B cell (primary cell): ENCODE results near the gene ZNF326. TPM values are rescaled to one million over a fixed set of nuclear protein-coding genes. Genes with fewer than 3 reads are reported as not detected.
"Not testable (repeated sequence)": the region's sequence is repeated elsewhere in the genome, so short reads cannot be mapped to it uniquely, and the experiment has no call there.

ENCODE experiments used
- ATAC-seq: fragments of 200-7000 bp; cut with Tn5 transposase; one replicate; pipeline ENCODE4 v1.10.0; 2021; ENCODE audit warnings: low read depth, mild to moderate bottlenecking, moderate number of reproducible peaks, moderate library complexity
- CTCF ChIA-PET: fragments of 350-600 bp; sonication (Branson Sonifier 250); formaldehyde crosslinking; loops from one replicate; lab custom pipeline; 2021; ENCODE audit warnings: antibody characterized with exemption, inconsistent platforms; lab: Charles Lee
- POLR2A ChIA-PET: fragments of 350-600 bp; sonication (Branson Sonifier 250); formaldehyde crosslinking; loops from one replicate; lab custom pipeline; 2021; ENCODE audit warnings: antibody characterized with exemption; lab: Charles Lee
- DNase-seq: peaks from one replicate; pipeline ENCODE4 v3.0.0; 2013
- H2AFZ ChIP-seq: 2 replicates; pipeline ENCODE4 v1.6.1; 2012; ENCODE audit warnings: mild to moderate bottlenecking, low read depth, low read length; ENCODE audit not compliant: insufficient read depth, poor library complexity, severe bottlenecking
- H3K27ac ChIP-seq, 2 donors: 1 replicate in 1 of 2; 2 replicates in 1 of 2; pipeline ENCODE4 v1.5.1; 2012 to 2013; ENCODE audit warnings: low read length in 2 of 2, mild to moderate bottlenecking in 2 of 2, moderate library complexity in 1 of 2
- H3K27me3 ChIP-seq, 4 experiments: fragments of 200-600 bp in 1 of 4; sonication (generic) in 1 of 4; replicated peaks in 1 of 4; 1 replicate in 2 of 4; 2 replicates in 2 of 4; pipeline versions ENCODE4 v1.6.1 to v1.7.0; 2013 to 2016; ENCODE audit warnings: low read length in 3 of 4, mild to moderate bottlenecking in 2 of 4, mixed read lengths in 1 of 4, moderate library complexity in 1 of 4; ENCODE audit not compliant: insufficient read depth in 4 of 4, control insufficient read depth in 3 of 4; ENCODE audit errors: control extremely low read depth in 1 of 4
- H3K36me3 ChIP-seq, 2 experiments: replicated peaks in 1 of 2; 1 replicate in 1 of 2; 2 replicates in 1 of 2; pipeline versions ENCODE4 v1.6.1 to v1.7.1; 2013; ENCODE audit warnings: low read length in 1 of 2; ENCODE audit not compliant: insufficient read depth in 2 of 2, control insufficient read depth in 1 of 2; ENCODE audit errors: control extremely low read depth in 1 of 2, extremely low read depth in 1 of 2
- H3K4me1 ChIP-seq, 2 donors: fragments of 200-600 bp in 1 of 2; sonication (generic) in 1 of 2; 1 replicate in 1 of 2; 2 replicates in 1 of 2; pipeline versions ENCODE4 v1.5.1 to v1.6.1; 2013 to 2017; ENCODE audit warnings: low read length in 2 of 2; ENCODE audit not compliant: control insufficient read depth in 2 of 2, insufficient read depth in 2 of 2
- H3K4me2 ChIP-seq: replicated peaks from 2 replicates; pipeline ENCODE3; 2012; ENCODE audit warnings: mild to moderate bottlenecking, low read depth, low read length; ENCODE audit not compliant: poor library complexity, severe bottlenecking
- H3K4me3 ChIP-seq, 5 experiments: fragments of 200-600 bp in 1 of 5; sonication (generic) in 1 of 5; 1 replicate in 3 of 5; 2 replicates in 2 of 5; pipeline versions ENCODE4 v1.5.1 to v1.7.0; 2011 to 2016; ENCODE audit warnings: low read length in 4 of 5, mild to moderate bottlenecking in 4 of 5, low read depth in 2 of 5, control low read depth in 1 of 5, moderate library complexity in 1 of 5; ENCODE audit not compliant: insufficient read depth in 1 of 5; ENCODE audit errors: control extremely low read depth in 1 of 5, extremely low read depth in 1 of 5
- H3K79me2 ChIP-seq: fragments of 200-600 bp; sonication (generic); one replicate; pipeline ENCODE4 v1.6.0; 2016; ENCODE audit warnings: low read length; ENCODE audit not compliant: control insufficient read depth, insufficient read depth
- H3K9ac ChIP-seq: fragments of 200-600 bp; sonication (generic); 2 replicates; pipeline ENCODE4 v1.6.1; 2017; ENCODE audit warnings: mild to moderate bottlenecking, low read length, moderate library complexity
- H3K9me3 ChIP-seq, 3 donors: one replicate each; pipeline versions ENCODE4 v1.6.1 to v1.7.1; 2013; ENCODE audit warnings: low read length in 2 of 3; ENCODE audit not compliant: control insufficient read depth in 2 of 3, insufficient read depth in 1 of 3; ENCODE audit errors: control extremely low read depth in 1 of 3
- H4K20me1 ChIP-seq: 2 replicates; pipeline ENCODE4 v1.6.0; 2012; ENCODE audit warnings: mild to moderate bottlenecking, low read length; ENCODE audit not compliant: insufficient read depth, control insufficient read depth, poor library complexity, severe bottlenecking
- H3K27ac Mint-ChIP-seq: one replicate; pipeline ENCODE4 v1.8.0; 2021; ENCODE audit warnings: mixed read lengths
- H3K27me3 Mint-ChIP-seq: one replicate; pipeline ENCODE4 v1.8.0; 2021; ENCODE audit warnings: mixed read lengths
- H3K4me1 Mint-ChIP-seq: one replicate; pipeline ENCODE4 v1.8.0; 2021; ENCODE audit warnings: mixed read lengths
- H3K4me3 Mint-ChIP-seq: one replicate; pipeline ENCODE4 v1.8.0; 2021; ENCODE audit warnings: mixed read lengths
- H3K9me3 Mint-ChIP-seq: one replicate; pipeline ENCODE4 v1.8.0; 2022; ENCODE audit warnings: mixed read lengths; ENCODE audit not compliant: insufficient read depth
- EZH2 ChIP-seq: IDR thresholded peaks from 2 replicates; pipeline ENCODE4 v1.6.1; 2012; ENCODE audit warnings: borderline replicate concordance, low read depth, mild to moderate bottlenecking, moderate library complexity, low read length; ENCODE audit not compliant: insufficient read depth, poor library complexity, severe bottlenecking
- WGBS: methylation state at CpG from one replicate; pipeline ENCODE4 v1.1.5; 2013; ENCODE audit warnings: missing lambda C conversion rate; ENCODE audit not compliant: insufficient coverage; 5-methylcytosine and 5-hydroxymethylcytosine counted together
- intact Hi-C: fragments of 100-400 bp; cut with micrococcal nuclease; formaldehyde crosslinking; loops from one replicate; pipeline ENCODE4 v1.10.0; 2022
- polyA plus RNA-seq: library from polyadenylated mRNA; depleted of rRNA; stranded (reverse); fragments of >200 nt; gene quantifications from 2 replicates; pipeline ENCODE4 v1.2.3, GENCODE V29; 2012
- total RNA-seq, 2 donors: library from RNA; stranded (reverse); fragments of 120-200 nt in 1 of 2; gene quantifications; 1 replicate in 1 of 2; 2 replicates in 1 of 2; pipeline versions ENCODE4 v1.2.3 to v1.2.4, GENCODE V29; 2013 to 2022
- TF ChIP-seq, protein P1 (sequence below): fragments of 200-600 bp; IDR thresholded peaks from one replicate; pipeline ENCODE4 v1.8.0; 2022; ENCODE audit warnings: antibody characterized with exemption, mild to moderate bottlenecking

The ZNF326 gene
- total and polyA plus RNA-seq, 2 donors (not counting 1 experiment from before 2014, with no cell fraction given), result 6.1 to 34.1 TPM

DNA sequence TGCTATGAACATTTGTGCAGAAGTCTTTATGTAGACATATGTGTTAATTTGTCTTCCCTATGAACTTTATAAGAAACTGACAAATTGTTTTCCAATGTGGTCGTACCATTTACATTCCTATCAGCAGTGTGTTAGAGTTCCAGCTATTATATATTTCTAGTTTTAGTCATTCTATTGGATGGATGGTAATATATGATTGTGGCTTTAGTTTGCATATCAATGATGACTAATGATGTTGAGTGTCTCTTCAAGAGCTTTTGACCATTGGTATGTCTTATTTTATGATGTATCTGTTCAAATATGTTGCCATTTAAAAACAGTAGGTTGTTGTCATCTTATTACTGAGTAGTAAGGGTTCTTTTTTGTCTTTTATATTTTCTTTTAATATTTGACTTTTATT lies 16.2 kb upstream of the ZNF326 start:
- Histone ChIP-seq H3K79me2 (no peaks in the 10 kb centered on the region), H3K36me3 (no peaks in the 10 kb centered on the region), H3K4me1 (no peaks in the 10 kb centered on the region), H3K4me2 (no peak overlapping the region), H3K27ac (no peak overlapping the region), H3K27me3 (no peaks in the 10 kb centered on the region), H3K4me3 (no peak overlapping the region), H4K20me1 (no peaks in the 10 kb centered on the region), H3K9me3 (peaks cover 0 to under 1% (median 0%) of the 10 kb centered on the region in 3 donors), H2AFZ (no peak overlapping the region), H3K9ac (no peak overlapping the region)
- ChIA-PET CTCF (interaction anchor here (3.0 kb wide), 1 partner anchor 11 kb away, joined by 12 read pairs; no protein-coding TSS in a partner anchor), POLR2A (interaction anchor here (0.6 kb wide), 1 partner anchor 46 kb away, joined by 4 read pairs; no protein-coding TSS in a partner anchor)
- Mint-ChIP-seq H3K9me3 (no peaks in the 10 kb centered on the region), H3K4me3 (no peak overlapping the region), H3K4me1 (no peaks in the 10 kb centered on the region), H3K27me3 (peaks cover 1% of the 10 kb centered on the region), H3K27ac (no peak overlapping the region)
- intact Hi-C loops, result no loop called here
- WGBS, result no CpG with 5 or more reads among the region's 1 CpG
- ATAC-seq (no peak), DNase-seq (no peak)
- TF ChIP-seq EZH2, result no peak

DNA sequence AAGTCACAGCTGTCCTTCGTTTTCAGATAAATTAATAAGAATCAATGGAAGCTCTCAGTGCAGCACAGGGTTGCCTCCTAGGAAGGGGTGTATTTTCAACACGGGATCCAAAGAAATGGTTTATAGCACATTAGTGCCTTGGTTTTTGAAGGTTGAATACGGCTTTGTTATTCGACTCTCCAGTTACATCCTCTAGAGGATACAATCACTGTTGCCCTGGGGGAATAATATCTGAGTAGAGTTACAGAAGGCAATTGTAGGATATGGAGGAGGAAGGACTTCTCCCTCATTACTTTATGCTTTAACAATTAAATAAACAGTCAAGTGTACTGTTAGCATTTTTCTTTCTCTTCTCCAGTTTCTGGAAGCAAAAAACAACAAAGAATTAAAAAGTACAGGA lies 14.3 kb upstream of the ZNF326 start:
- DNase-seq (no peak), ATAC-seq (no peak)
- no peak overlapping the region for H3K9ac ChIP-seq
- no peak overlapping the region for H2AFZ ChIP-seq
- H3K9me3 Mint-ChIP-seq, result no peaks in the 10 kb centered on the region
- TF ChIP-seq, protein P1, sequence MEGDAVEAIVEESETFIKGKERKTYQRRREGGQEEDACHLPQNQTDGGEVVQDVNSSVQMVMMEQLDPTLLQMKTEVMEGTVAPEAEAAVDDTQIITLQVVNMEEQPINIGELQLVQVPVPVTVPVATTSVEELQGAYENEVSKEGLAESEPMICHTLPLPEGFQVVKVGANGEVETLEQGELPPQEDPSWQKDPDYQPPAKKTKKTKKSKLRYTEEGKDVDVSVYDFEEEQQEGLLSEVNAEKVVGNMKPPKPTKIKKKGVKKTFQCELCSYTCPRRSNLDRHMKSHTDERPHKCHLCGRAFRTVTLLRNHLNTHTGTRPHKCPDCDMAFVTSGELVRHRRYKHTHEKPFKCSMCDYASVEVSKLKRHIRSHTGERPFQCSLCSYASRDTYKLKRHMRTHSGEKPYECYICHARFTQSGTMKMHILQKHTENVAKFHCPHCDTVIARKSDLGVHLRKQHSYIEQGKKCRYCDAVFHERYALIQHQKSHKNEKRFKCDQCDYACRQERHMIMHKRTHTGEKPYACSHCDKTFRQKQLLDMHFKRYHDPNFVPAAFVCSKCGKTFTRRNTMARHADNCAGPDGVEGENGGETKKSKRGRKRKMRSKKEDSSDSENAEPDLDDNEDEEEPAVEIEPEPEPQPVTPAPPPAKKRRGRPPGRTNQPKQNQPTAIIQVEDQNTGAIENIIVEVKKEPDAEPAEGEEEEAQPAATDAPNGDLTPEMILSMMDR, result no peak
- no peak for TF ChIP-seq EZH2
- H3K27ac ChIP-seq, result no peak overlapping the region
- intact Hi-C loops, result no loop called here
- no peaks in the 10 kb centered on the region for H3K79me2 ChIP-seq
- no peaks in the 10 kb centered on the region for H3K36me3 ChIP-seq
- POLR2A ChIA-PET, result no interaction called here
- H3K4me1 Mint-ChIP-seq, result no peaks in the 10 kb centered on the region
- no peaks in the 10 kb centered on the region for H4K20me1 ChIP-seq
- no peaks in the 10 kb centered on the region for H3K4me1 ChIP-seq
- no peaks in the 10 kb centered on the region for H3K27me3 Mint-ChIP-seq
- no peak overlapping the region for H3K4me3 ChIP-seq
- CTCF ChIA-PET, result interaction anchor here (1.1 kb wide), 1 partner anchor 9 kb away, joined by 3 read pairs; no protein-coding TSS in a partner anchor
- no peak overlapping the region for H3K4me2 ChIP-seq
- H3K27ac Mint-ChIP-seq, result no peak overlapping the region
- WGBS, result 90% methylated on average over 1 of the region's 4 CpGs
- no peaks in the 10 kb centered on the region for H3K27me3 ChIP-seq
- H3K9me3 ChIP-seq, result peaks cover 0 to 2% (median 0%) of the 10 kb centered on the region in 3 donors
- no peak overlapping the region for H3K4me3 Mint-ChIP-seq

DNA sequence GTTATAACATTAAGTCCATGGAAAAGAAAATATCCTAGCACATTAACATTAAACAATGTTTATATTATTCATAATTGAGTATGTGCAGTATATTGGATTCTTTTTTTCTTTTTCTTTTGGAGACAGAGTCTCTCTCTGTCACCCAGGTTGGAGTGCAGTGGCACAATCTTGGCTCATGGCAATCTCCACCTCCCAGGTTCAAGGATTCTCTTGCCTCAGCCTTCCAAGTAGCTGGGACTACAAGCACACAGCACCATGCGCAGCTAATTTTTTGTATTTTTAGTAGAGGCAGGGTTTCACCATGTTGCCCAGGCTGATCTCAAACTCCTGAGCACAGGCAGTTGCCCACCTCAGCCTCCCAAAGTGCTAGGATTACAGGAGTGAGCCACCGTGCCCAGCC lies 12.1 kb upstream of the ZNF326 start:
- H3K27me3 Mint-ChIP-seq, ATAC-seq, CTCF ChIA-PET, H3K36me3 ChIP-seq, DNase-seq, POLR2A ChIA-PET, H3K4me1 Mint-ChIP-seq, H3K4me2 ChIP-seq, H3K27ac Mint-ChIP-seq, H3K9ac ChIP-seq, H3K4me3 ChIP-seq, H3K79me2 ChIP-seq, H3K4me3 Mint-ChIP-seq, H3K9me3 ChIP-seq, intact Hi-C loops, H3K9me3 Mint-ChIP-seq, H3K27ac ChIP-seq, H4K20me1 ChIP-seq, H3K27me3 ChIP-seq, H2AFZ ChIP-seq, H3K4me1 ChIP-seq: not testable (repeated sequence)
- no CpG with 5 or more reads among the region's 2 CpGs for WGBS
